HG03521 (cell line): ENCODE data around the gene ONECUT3.

ENCODE experiments used
- ATAC-seq: cut with Tn5 transposase; IDR thresholded peaks from one replicate; pipeline ENCODE4 v1.9.1; 2021; ENCODE audit warnings: mild to moderate bottlenecking, moderate library complexity; ENCODE audit not compliant: unreplicated experiment

ONECUT3 gene

GRCh38 chr19:1813192-1814182, 60.2 kb downstream of the ONECUT3 start:
- ATAC-seq: no peak

- ATAC-seq: no peak
Measured at GRCh38 chr19:1814391-1814790, 61.1 kb downstream of the ONECUT3 start.

- no peak for ATAC-seq
Measured at GRCh38 chr19:1814833-1815604, 61.7 kb downstream of the ONECUT3 start.

GRCh38 chr19:1815605-1816529, 62.6 kb downstream of the ONECUT3 start:
- no peak for ATAC-seq

- ATAC-seq: no peak
Measured at GRCh38 chr19:1816530-1817298, 63.4 kb downstream of the ONECUT3 start.

- no peak for ATAC-seq
Measured at GRCh38 chr19:1817553-1818179, 64.4 kb downstream of the ONECUT3 start.

- no peak for ATAC-seq
Measured at GRCh38 chr19:1818549-1819195, 65.4 kb downstream of the ONECUT3 start.

- ATAC-seq: no peak
Measured at GRCh38 chr19:1819341-1820255, 66.3 kb downstream of the ONECUT3 start.

- no peak for ATAC-seq
Measured at GRCh38 chr19:1822210-1822609, 68.9 kb downstream of the ONECUT3 start.

GRCh38 chr19:1823020-1823419, 69.7 kb downstream of the ONECUT3 start:
- no peak for ATAC-seq

GRCh38 chr19:1823539-1824251, 70.4 kb downstream of the ONECUT3 start:
- no peak for ATAC-seq

GRCh38 chr19:1824252-1824622, 70.9 kb downstream of the ONECUT3 start:
- no peak for ATAC-seq

- no peak for ATAC-seq
Measured at GRCh38 chr19:1825909-1826556, 72.7 kb downstream of the ONECUT3 start.

GRCh38 chr19:1826557-1827521, 73.5 kb downstream of the ONECUT3 start:
- no peak for ATAC-seq

GRCh38 chr19:1827566-1828278, 74.4 kb downstream of the ONECUT3 start:
- ATAC-seq: no peak
